Nephron (organoid): Measurements from ENCODE around the gene UBA3.

ENCODE experiments used
- H3K27ac Mint-ChIP-seq, 3 experiments: 2 replicates each; pipeline ENCODE4 v1.8.0; 2020; ENCODE audit warnings: mixed read lengths in 3 of 3, mild to moderate bottlenecking in 2 of 3, moderate library complexity in 1 of 3
- H3K27me3 Mint-ChIP-seq: 2 replicates; pipeline ENCODE4 v1.8.0; 2021; ENCODE audit warnings: low read depth, mild to moderate bottlenecking, moderate library complexity, mixed read lengths
- H3K36me3 Mint-ChIP-seq: 2 replicates; pipeline ENCODE4 v1.8.0; 2020; ENCODE audit warnings: low read depth, mixed read lengths
- H3K4me1 Mint-ChIP-seq: 2 replicates; pipeline ENCODE4 v1.8.0; 2020; ENCODE audit warnings: mixed read lengths
- H3K4me3 Mint-ChIP-seq, 3 experiments: 2 replicates each; pipeline ENCODE4 v1.8.0; 2020; ENCODE audit warnings: mild to moderate bottlenecking in 3 of 3, mixed read lengths in 3 of 3, moderate library complexity in 2 of 3
- H3K9me3 Mint-ChIP-seq: 2 replicates; pipeline ENCODE4 v1.8.0; 2020; ENCODE audit warnings: mixed read lengths
- CTCF ChIP-seq, 3 experiments: fragments of 200-600 bp; sonication (generic); IDR thresholded peaks; one replicate each; pipeline ENCODE4 v1.5.0; 2021; ENCODE audit warnings: antibody characterized with exemption in 3 of 3; ENCODE audit not compliant: unreplicated experiment in 3 of 3

Gene UBA3

GRCh38 chr3:69091389-69092029 lies 11.3 kb upstream of the UBA3 start:
- H3K27me3 Mint-ChIP-seq: no peaks in the 10 kb centered on the region
- no peak overlapping the region for H3K4me3 Mint-ChIP-seq
- no peak for TF ChIP-seq CTCF (IDR thresholded peaks at IDR 0.05; ENCODE audit: unreplicated experiment in 3 of 3)
- H3K4me1 Mint-ChIP-seq: peaks cover 32% of the 10 kb centered on the region
- H3K9me3 Mint-ChIP-seq: no peaks in the 10 kb centered on the region
- H3K36me3 Mint-ChIP-seq: peaks cover 8% of the 10 kb centered on the region
- peak overlapping the region in 2 of 3 experiments; percentile 21 to 57 for H3K27ac Mint-ChIP-seq

- Mint-ChIP-seq H3K27me3 (no peaks in the 10 kb centered on the region), H3K4me3 (no peak overlapping the region), H3K27ac (no peak overlapping the region), H3K36me3 (peaks cover 7% of the 10 kb centered on the region), H3K9me3 (no peaks in the 10 kb centered on the region), H3K4me1 (peaks cover 37% of the 10 kb centered on the region)
- no peak for TF ChIP-seq CTCF (IDR thresholded peaks at IDR 0.05; ENCODE audit: unreplicated experiment in 3 of 3)
Observed at GRCh38 chr3:69090021-69090420, 9.9 kb upstream of the UBA3 start.

GRCh38 chr3:69088063-69088462 lies 7.9 kb upstream of the UBA3 start:
- H3K9me3 Mint-ChIP-seq: no peaks in the 10 kb centered on the region
- TF ChIP-seq CTCF (IDR thresholded peaks at IDR 0.05; ENCODE audit: unreplicated experiment in 3 of 3): no peak
- no peaks in the 10 kb centered on the region for H3K27me3 Mint-ChIP-seq
- H3K27ac Mint-ChIP-seq: peak overlapping the region; percentile 2 to 6 (median 2)
- H3K4me3 Mint-ChIP-seq: peak overlapping the region in 2 of 3 experiments; percentile 42 to 57
- H3K36me3 Mint-ChIP-seq: peaks cover 4% of the 10 kb centered on the region
- peaks cover 56% of the 10 kb centered on the region for H3K4me1 Mint-ChIP-seq

- Mint-ChIP-seq H3K4me3 (peak overlapping the region in 2 of 3 experiments; percentile 3 to 31), H3K27ac (no peak overlapping the region), H3K9me3 (no peaks in the 10 kb centered on the region), H3K36me3 (peaks cover 4% of the 10 kb centered on the region), H3K27me3 (no peaks in the 10 kb centered on the region), H3K4me1 (peaks cover 63% of the 10 kb centered on the region)
- TF ChIP-seq CTCF (IDR thresholded peaks at IDR 0.05; ENCODE audit: unreplicated experiment in 3 of 3): no peak
Observed at GRCh38 chr3:69087030-69087791, 7.0 kb upstream of the UBA3 start.

GRCh38 chr3:69085833-69086722 lies 5.9 kb upstream of the UBA3 start:
- no peaks in the 10 kb centered on the region for H3K27me3 Mint-ChIP-seq
- no peaks in the 10 kb centered on the region for H3K9me3 Mint-ChIP-seq
- TF ChIP-seq CTCF (IDR thresholded peaks at IDR 0.05; ENCODE audit: unreplicated experiment in 3 of 3): no peak
- peak overlapping the region; percentile 84 to 95 (median 91) for H3K27ac Mint-ChIP-seq
- peaks cover 66% of the 10 kb centered on the region for H3K4me1 Mint-ChIP-seq
- H3K36me3 Mint-ChIP-seq: peaks cover 4% of the 10 kb centered on the region
- H3K4me3 Mint-ChIP-seq: peak overlapping the region; percentile 93 to 95 (median 95)
